ENCODE measurements around the gene CGREF1. TPM values are rescaled to one million over a fixed set of nuclear protein-coding genes. Genes with fewer than 3 reads are reported as not detected.

The CGREF1 gene
- total RNA-seq, 1 experiment from 2014 or later, result 1.0 TPM

- H3K4me3 ChIP-seq (ENCODE audit: insufficient read depth, low read depth, low read length), result no peak overlapping the region
- peak; percentile 53 for DNase-seq
- no peaks in the 10 kb centered on the region for H3K36me3 ChIP-seq (replicated peaks; ENCODE audit: control insufficient read depth, insufficient read depth, low read length)
- peaks cover 6% of the 10 kb centered on the region for H3K27me3 ChIP-seq (ENCODE audit: control insufficient read depth, insufficient read depth, low read length)
Measured at GRCh38 chr2:27091746-27092695, 26.9 kb downstream of the CGREF1 start.

- H3K36me3 ChIP-seq (replicated peaks; ENCODE audit: control insufficient read depth, insufficient read depth, low read length), result no peaks in the 10 kb centered on the region
- peak; percentile 36 for DNase-seq
- H3K27me3 ChIP-seq (ENCODE audit: control insufficient read depth, insufficient read depth, low read length), result peaks cover 20% of the 10 kb centered on the region
- H3K4me3 ChIP-seq (ENCODE audit: insufficient read depth, low read depth, low read length), result no peak overlapping the region
Measured at GRCh38 chr2:27089111-27089954, 29.6 kb downstream of the CGREF1 start.

DNA sequence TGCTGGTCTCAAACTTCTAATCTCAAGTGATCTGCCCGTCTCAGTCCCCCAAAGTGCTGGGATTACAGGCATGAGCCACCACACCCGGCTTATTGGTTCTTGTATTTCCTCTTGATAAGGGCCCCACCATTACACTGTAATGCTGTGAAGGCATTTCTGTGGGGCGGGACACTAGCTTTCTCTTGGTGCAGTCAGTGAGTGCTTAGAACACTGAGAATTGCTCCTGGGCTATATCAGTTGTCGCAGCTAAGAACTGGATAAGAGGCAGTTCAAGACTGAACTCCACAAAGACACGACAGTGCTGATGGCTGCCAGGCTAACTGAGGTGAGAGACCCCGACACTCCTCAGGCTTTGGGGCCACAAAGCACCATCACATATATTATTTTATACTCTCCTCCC lies 30.3 kb downstream of the CGREF1 start:
- no peaks in the 10 kb centered on the region; the same call in 1 of the 2 replicates for H3K36me3 ChIP-seq (replicated peaks; ENCODE audit: control insufficient read depth, insufficient read depth, low read length)
- no peak overlapping the region for H3K4me3 ChIP-seq (ENCODE audit: insufficient read depth, low read depth, low read length)
- DNase-seq, result no peak
- peaks cover 20% of the 10 kb centered on the region for H3K27me3 ChIP-seq (ENCODE audit: control insufficient read depth, insufficient read depth, low read length)

DNA sequence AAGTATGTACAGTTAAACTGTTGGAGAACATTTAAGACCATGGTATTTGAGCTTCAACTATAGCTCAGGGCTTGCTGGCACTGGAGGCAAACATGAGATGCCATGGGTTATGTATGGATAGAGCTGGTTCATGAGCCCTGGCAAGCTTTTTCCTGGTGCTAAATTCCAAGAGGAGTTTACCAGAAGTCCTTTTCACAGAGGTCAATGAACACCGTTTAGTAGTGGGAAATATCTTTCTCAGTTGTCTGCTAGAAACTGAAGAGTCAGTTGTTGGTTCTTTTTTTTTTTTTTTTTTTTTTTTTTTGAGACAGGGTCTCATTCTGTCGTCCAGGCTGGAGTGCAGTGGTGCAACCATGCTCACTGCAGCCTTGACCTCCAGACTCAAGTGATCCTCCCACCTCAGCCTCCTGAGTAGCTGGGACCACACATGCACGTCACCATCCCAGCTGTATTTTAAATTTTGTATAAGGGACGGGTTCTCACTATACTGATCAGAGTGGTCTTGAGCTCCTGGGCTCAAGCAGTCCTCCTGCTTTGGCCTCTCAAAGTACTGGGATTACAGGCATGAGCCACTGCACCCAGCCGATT lies 31.0 kb downstream of the CGREF1 start:
- no peak overlapping the region for H3K4me3 ChIP-seq (ENCODE audit: insufficient read depth, low read depth, low read length)
- DNase-seq, result peak; percentile 27
- no peaks in the 10 kb centered on the region; the same call in 1 of the 2 replicates for H3K36me3 ChIP-seq (replicated peaks; ENCODE audit: control insufficient read depth, insufficient read depth, low read length)
- peaks cover 20% of the 10 kb centered on the region for H3K27me3 ChIP-seq (ENCODE audit: control insufficient read depth, insufficient read depth, low read length)

DNA sequence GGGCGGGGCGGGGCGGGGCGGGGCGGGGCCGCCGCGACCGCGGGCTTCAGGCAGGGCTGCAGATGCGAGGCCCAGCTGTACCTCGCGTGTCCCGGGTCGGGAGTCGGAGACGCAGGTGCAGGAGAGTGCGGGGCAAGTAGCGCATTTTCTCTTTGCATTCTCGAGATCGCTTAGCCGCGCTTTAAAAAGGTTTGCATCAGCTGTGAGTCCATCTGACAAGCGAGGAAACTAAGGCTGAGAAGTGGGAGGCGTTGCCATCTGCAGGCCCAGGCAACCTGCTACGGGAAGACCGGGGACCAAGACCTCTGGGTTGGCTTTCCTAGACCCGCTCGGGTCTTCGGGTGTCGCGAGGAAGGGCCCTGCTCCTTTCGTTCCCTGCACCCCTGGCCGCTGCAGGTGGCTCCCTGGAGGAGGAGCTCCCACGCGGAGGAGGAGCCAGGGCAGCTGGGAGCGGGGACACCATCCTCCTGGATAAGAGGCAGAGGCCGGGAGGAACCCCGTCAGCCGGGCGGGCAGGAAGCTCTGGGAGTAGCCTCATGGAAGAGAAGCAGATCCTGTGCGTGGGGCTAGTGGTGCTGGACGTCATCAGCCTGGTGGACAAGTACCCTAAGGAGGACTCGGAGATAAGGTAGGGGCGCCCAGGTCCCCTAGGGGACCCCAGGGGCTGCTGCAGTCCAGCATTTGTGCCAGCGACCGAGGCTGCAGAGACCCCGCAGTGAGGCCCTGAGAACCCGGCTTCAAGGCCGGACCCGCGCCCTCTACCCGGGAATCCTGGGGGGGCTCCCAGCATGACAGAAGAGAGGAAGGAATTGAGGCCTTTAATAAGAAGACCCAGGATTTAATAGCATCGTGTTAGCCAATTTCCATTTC lies 32.0 kb downstream of the CGREF1 start, which contains the start of gene KHK:
TSS of gene KHK (plus strand) at position 49 of the 870 bp plus-strand sequence. CDS start at position 537, 488 bp downstream.
- peak; percentile 92 for DNase-seq
- Histone ChIP-seq H3K4me3 (ENCODE audit: insufficient read depth, low read depth, low read length) (peak within 1 kb of the TSS; percentile 67), H3K36me3 (replicated peaks; ENCODE audit: control insufficient read depth, insufficient read depth, low read length) (no peaks in the 10 kb centered on the region; the same call in 1 of the 2 replicates), H3K27me3 (ENCODE audit: control insufficient read depth, insufficient read depth, low read length) (peaks cover 20% of the 10 kb centered on the region)

- H3K4me3 ChIP-seq (ENCODE audit: insufficient read depth, low read depth, low read length), result peak overlapping the region; percentile 58
- peak; percentile 100 for DNase-seq
- no peaks in the 10 kb centered on the region; the same call in 1 of the 2 replicates for H3K36me3 ChIP-seq (replicated peaks; ENCODE audit: control insufficient read depth, insufficient read depth, low read length)
- peaks cover 20% of the 10 kb centered on the region for H3K27me3 ChIP-seq (ENCODE audit: control insufficient read depth, insufficient read depth, low read length)
Measured at GRCh38 chr2:27086090-27086723, 32.7 kb downstream of the CGREF1 start.

DNA sequence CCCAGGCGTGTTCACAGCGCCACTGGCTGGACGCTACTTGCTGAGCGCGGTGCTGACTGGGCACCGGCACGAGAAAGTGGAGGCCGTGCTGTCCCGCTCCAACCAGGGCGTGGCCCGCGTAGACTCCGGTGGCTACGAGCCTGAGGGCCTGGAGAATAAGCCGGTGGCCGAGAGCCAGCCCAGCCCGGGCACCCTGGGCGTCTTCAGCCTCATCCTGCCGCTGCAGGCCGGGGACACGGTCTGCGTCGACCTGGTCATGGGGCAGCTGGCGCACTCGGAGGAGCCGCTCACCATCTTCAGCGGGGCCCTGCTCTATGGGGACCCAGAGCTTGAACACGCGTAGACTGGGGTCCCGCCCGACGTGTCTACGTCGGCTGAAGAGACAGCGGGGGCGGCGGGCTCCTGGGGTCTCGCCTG lies 33.2 kb downstream of the CGREF1 start:
- Histone ChIP-seq H3K36me3 (replicated peaks; ENCODE audit: control insufficient read depth, insufficient read depth, low read length) (no peaks in the 10 kb centered on the region; the same call in 1 of the 2 replicates), H3K27me3 (ENCODE audit: control insufficient read depth, insufficient read depth, low read length) (peaks cover 20% of the 10 kb centered on the region), H3K4me3 (ENCODE audit: insufficient read depth, low read depth, low read length) (peak overlapping the region; percentile 58)
- DNase-seq, result peak; percentile 87

GRCh38 chr2:27085062-27085672 lies 33.8 kb downstream of the CGREF1 start:
- H3K36me3 ChIP-seq (replicated peaks; ENCODE audit: control insufficient read depth, insufficient read depth, low read length), result no peaks in the 10 kb centered on the region; the same call in 1 of the 2 replicates
- peaks cover 20% of the 10 kb centered on the region for H3K27me3 ChIP-seq (ENCODE audit: control insufficient read depth, insufficient read depth, low read length)
- H3K4me3 ChIP-seq (ENCODE audit: insufficient read depth, low read depth, low read length), result peak overlapping the region; percentile 58
- peak; percentile 54 for DNase-seq

- DNase-seq, result peak; percentile 54
- no peaks in the 10 kb centered on the region; the same call in 1 of the 2 replicates for H3K36me3 ChIP-seq (replicated peaks; ENCODE audit: control insufficient read depth, insufficient read depth, low read length)
Measured at GRCh38 chr2:27084297-27085061, 34.4 kb downstream of the CGREF1 start.

DNA sequence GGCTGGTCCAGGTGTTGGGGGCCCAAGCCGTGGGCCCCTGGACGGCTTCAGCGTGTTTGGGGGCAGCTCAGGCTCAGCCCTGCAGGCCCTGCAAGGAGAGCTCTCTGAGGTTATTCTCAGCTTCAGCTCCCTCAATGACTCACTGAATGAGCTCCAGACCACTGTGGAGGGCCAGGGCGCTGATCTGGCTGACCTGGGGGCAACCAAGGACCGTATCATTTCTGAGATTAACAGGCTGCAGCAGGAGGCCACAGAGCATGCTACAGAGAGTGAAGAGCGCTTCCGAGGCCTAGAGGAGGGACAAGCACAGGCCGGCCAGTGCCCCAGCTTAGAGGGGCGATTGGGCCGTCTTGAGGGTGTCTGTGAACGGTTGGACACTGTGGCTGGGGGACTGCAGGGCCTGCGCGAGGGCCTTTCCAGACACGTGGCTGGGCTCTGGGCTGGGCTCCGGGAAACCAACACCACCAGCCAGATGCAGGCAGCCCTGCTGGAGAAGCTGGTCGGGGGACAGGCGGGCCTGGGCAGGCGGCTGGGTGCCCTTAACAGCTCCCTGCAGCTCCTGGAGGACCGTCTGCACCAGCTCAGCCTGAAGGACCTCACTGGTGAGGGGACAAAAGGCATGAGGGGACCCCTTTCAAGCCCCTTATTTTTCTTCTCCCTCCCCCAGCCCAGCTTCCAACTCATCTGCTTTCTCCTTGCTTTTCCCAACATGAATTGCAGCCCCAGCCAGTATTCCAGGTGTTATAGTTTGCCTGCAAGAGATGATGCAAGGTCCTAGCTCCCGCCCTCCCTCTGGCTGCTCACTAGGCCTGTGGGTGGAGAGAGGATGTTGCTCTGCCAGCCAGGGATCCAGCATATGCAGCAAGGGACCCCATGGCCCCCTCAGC lies 35.3 kb downstream of the CGREF1 start:
- H3K4me3 ChIP-seq (ENCODE audit: insufficient read depth, low read depth, low read length), result no peak overlapping the region
- DNase-seq, result peak; percentile 68

More at GRCh38 chr2:27084297-27085061, 34.4 kb downstream of the CGREF1 start:
- Histone ChIP-seq H3K27me3 (ENCODE audit: control insufficient read depth, insufficient read depth, low read length) (peaks cover 20% of the 10 kb centered on the region), H3K4me3 (ENCODE audit: insufficient read depth, low read depth, low read length) (no peak overlapping the region)

DNA sequence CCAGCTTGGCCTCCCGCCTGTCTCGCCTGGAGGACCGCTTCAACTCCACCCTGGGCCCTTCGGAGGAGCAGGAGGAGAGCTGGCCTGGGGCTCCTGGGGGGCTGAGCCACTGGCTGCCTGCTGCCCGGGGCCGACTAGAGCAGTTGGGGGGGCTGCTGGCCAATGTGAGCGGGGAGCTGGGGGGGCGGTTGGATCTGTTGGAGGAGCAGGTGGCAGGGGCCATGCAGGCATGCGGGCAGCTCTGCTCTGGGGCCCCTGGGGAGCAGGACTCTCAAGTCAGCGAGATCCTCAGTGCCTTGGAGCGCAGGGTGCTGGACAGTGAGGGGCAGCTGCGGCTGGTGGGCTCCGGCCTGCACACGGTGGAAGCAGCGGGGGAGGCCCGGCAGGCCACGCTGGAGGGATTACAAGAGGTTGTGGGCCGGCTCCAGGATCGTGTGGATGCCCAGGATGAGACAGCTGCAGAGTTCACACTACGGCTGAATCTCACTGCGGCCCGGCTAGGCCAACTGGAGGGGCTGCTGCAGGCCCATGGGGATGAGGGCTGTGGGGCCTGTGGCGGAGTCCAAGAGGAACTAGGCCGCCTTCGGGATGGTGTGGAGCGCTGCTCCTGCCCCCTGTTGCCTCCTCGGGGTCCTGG lies 36.0 kb downstream of the CGREF1 start:
- Histone ChIP-seq H3K27me3 (ENCODE audit: control insufficient read depth, insufficient read depth, low read length) (peaks cover 20% of the 10 kb centered on the region), H3K36me3 (replicated peaks; ENCODE audit: control insufficient read depth, insufficient read depth, low read length) (no peaks in the 10 kb centered on the region; the same call in 1 of the 2 replicates), H3K4me3 (ENCODE audit: insufficient read depth, low read depth, low read length) (no peak overlapping the region)
- no peak for DNase-seq

More for the DNA sequence above, 35.3 kb downstream of the CGREF1 start:
- Histone ChIP-seq H3K27me3 (ENCODE audit: control insufficient read depth, insufficient read depth, low read length) (peaks cover 20% of the 10 kb centered on the region), H3K36me3 (replicated peaks; ENCODE audit: control insufficient read depth, insufficient read depth, low read length) (no peaks in the 10 kb centered on the region; the same call in 1 of the 2 replicates)
